Naive thymus-derived CD4-positive, alpha-beta T cell (primary cell): ENCODE data around the gene FBXW7. TPM values are rescaled to one million over a fixed set of nuclear protein-coding genes. Genes with fewer than 3 reads are reported as not detected.

ENCODE experiments used
- ATAC-seq: fragments of 150-1000 bp; cut with Tn5 transposase; 2 replicates; pipeline ENCODE4 v1.10.0; 2021; ENCODE audit warnings: mild to moderate bottlenecking, moderate library complexity
- CTCF ChIA-PET: fragments of 350-600 bp; sonication (Branson Sonifier 250); formaldehyde crosslinking; loops from one replicate; lab custom pipeline; 2021; ENCODE audit warnings: antibody characterized with exemption; lab: Charles Lee
- POLR2A ChIA-PET: fragments of 350-600 bp; sonication (Branson Sonifier 250); formaldehyde crosslinking; loops from one replicate; lab custom pipeline; 2021; ENCODE audit warnings: antibody characterized with exemption, inconsistent platforms; lab: Charles Lee
- DNase-seq, 9 donors: peaks; one replicate each; pipeline versions ENCODE4 v3.0.0 to v3.0.0-alpha.2; 2020 to 2022; ENCODE audit warnings: mixed read lengths in 1 of 9
- H3K27ac ChIP-seq: one replicate; pipeline ENCODE4 v1.7.0; 2013; ENCODE audit warnings: mild to moderate bottlenecking, low read depth, low read length, moderate library complexity
- H3K27me3 ChIP-seq, 2 donors: one replicate each; pipeline ENCODE4 v1.7.0; 2013; ENCODE audit warnings: low read length in 2 of 2, mild to moderate bottlenecking in 2 of 2, moderate library complexity in 2 of 2; ENCODE audit not compliant: control insufficient read depth in 2 of 2, insufficient read depth in 2 of 2
- H3K36me3 ChIP-seq, 3 experiments: 1 replicate in 2 of 3; 2 replicates in 1 of 3; pipeline ENCODE4 v1.7.0; 2013; ENCODE audit warnings: low read length in 3 of 3, mild to moderate bottlenecking in 3 of 3, moderate library complexity in 1 of 3; ENCODE audit not compliant: insufficient read depth in 3 of 3, control insufficient read depth in 2 of 3
- H3K4me1 ChIP-seq, 2 donors: one replicate each; pipeline ENCODE4 v1.7.0; 2013; ENCODE audit warnings: low read length in 2 of 2, mild to moderate bottlenecking in 2 of 2, moderate library complexity in 1 of 2; ENCODE audit not compliant: control insufficient read depth in 2 of 2, insufficient read depth in 2 of 2
- H3K4me3 ChIP-seq: 2 replicates; pipeline ENCODE4 v1.7.0; 2013; ENCODE audit warnings: mild to moderate bottlenecking, low read length
- H3K9me3 ChIP-seq, 3 experiments: 1 replicate in 2 of 3; 2 replicates in 1 of 3; pipeline ENCODE4 v1.7.0; 2013; ENCODE audit warnings: low read length in 3 of 3; ENCODE audit not compliant: control insufficient read depth in 2 of 3
- H3K27ac Mint-ChIP-seq, 9 donors: one replicate each; pipeline ENCODE4 v1.8.0; 2020 to 2022; ENCODE audit warnings: mixed read lengths in 9 of 9, mild to moderate bottlenecking in 8 of 9, moderate library complexity in 5 of 9, inconsistent platforms in 2 of 9
- H3K27me3 Mint-ChIP-seq, 5 donors: one replicate each; pipeline ENCODE4 v1.8.0; 2021 to 2022; ENCODE audit warnings: mixed read lengths in 5 of 5, mild to moderate bottlenecking in 1 of 5
- H3K36me3 Mint-ChIP-seq, 5 donors: one replicate each; pipeline ENCODE4 v1.8.0; 2020 to 2022; ENCODE audit warnings: mixed read lengths in 5 of 5, mild to moderate bottlenecking in 3 of 5, inconsistent platforms in 1 of 5
- H3K4me1 Mint-ChIP-seq, 7 donors: one replicate each; pipeline ENCODE4 v1.8.0; 2020 to 2022; ENCODE audit warnings: mixed read lengths in 7 of 7, mild to moderate bottlenecking in 3 of 7, inconsistent platforms in 1 of 7
- H3K4me3 Mint-ChIP-seq, 10 donors: one replicate each; pipeline ENCODE4 v1.8.0; 2020 to 2022; ENCODE audit warnings: mild to moderate bottlenecking in 10 of 10, mixed read lengths in 10 of 10, moderate library complexity in 6 of 10, inconsistent platforms in 2 of 10
- H3K9me3 Mint-ChIP-seq, 11 donors: one replicate each; pipeline ENCODE4 v1.8.0; 2020 to 2022; ENCODE audit warnings: mixed read lengths in 11 of 11, mild to moderate bottlenecking in 4 of 11, inconsistent platforms in 1 of 11, moderate library complexity in 1 of 11
- intact Hi-C, 2 donors: fragments of 100-400 bp; cut with micrococcal nuclease; formaldehyde crosslinking; loops; one replicate each; pipeline ENCODE4 v1.15.1; 2023
- polyA plus RNA-seq, 2 donors: library from polyadenylated mRNA; unstranded; fragments of 300-500 nt; fragmentation: Illumina TruSeq; gene quantifications; one replicate each; pipeline ENCODE4 v1.2.3, GENCODE V29; 2021
- total RNA-seq, 6 experiments: library from RNA in 5 of 6; stranded (reverse) in 5 of 6; gene quantifications; 1 replicate in 5 of 6; 2 replicates in 1 of 6; pipeline ENCODE4 v1.2.3 and lab custom pipeline; 2021 to 2026

FBXW7 gene, protein sequence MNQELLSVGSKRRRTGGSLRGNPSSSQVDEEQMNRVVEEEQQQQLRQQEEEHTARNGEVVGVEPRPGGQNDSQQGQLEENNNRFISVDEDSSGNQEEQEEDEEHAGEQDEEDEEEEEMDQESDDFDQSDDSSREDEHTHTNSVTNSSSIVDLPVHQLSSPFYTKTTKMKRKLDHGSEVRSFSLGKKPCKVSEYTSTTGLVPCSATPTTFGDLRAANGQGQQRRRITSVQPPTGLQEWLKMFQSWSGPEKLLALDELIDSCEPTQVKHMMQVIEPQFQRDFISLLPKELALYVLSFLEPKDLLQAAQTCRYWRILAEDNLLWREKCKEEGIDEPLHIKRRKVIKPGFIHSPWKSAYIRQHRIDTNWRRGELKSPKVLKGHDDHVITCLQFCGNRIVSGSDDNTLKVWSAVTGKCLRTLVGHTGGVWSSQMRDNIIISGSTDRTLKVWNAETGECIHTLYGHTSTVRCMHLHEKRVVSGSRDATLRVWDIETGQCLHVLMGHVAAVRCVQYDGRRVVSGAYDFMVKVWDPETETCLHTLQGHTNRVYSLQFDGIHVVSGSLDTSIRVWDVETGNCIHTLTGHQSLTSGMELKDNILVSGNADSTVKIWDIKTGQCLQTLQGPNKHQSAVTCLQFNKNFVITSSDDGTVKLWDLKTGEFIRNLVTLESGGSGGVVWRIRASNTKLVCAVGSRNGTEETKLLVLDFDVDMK
- total RNA-seq (100 to 1,000 TPM in 4 of 5 experiments, 10 to 100 TPM in 1; 57.5 to 139 (median 116) TPM), polyA plus RNA-seq (10 to 100 TPM; 40.4 to 50.5 TPM), total RNA-seq (lab: John Stamatoyannopoulos, UW) (168 reads per million, percentile 91 among the genes with 10 or more reads in this experiment)

DNA sequence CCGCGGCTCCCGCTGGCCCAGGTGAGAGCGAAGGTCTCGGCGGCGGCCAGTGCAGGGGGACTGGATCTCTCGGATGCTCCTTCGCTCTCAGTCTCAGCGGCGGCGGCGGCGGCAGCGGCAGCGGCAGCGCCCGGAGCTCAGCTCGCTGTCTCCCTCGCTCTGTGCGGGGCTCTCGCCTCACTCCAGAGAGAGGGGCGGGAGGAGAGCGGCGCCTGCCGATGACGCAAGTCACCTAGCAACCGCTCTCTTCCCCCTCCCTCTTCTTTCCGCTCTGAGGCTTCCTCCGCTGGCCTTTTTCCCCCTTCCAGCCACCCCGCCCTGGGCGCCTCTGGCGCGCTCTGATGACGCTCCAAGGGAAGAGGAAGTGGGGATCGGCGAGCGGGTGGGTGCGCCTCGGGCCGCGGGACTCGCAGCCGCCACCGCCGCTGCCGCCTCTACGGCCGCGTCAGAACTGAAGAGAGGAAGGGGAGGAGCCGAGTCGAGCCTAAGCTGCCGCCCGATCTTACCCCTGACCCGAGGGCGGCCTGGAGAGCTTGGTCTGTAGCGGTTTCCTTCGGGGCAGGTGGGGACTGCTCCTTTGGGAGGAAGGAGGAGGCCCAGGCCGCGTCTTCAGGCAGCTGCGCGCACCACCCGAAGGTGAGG is at the start of gene FBXW7:
TSS of gene FBXW7 (minus strand) at position 190 of the 642 bp plus-strand sequence. CDS start 124,289 bp downstream, outside the sequence.
- CTCF ChIA-PET: interaction anchor here (0.9 to 3.0 kb wide), 3 partner anchors 9 to 34 kb away, joined by 3 to 20 read pairs (median 7); no protein-coding TSS in a partner anchor
- Histone ChIP-seq H3K27ac (peak within 1 kb of the TSS; percentile 90), H3K9me3 (no peaks in the 10 kb centered on the region), H3K4me3 (peak within 1 kb of the TSS; percentile 87), H3K4me1 (peaks cover 29 to 53% of the 10 kb centered on the region in 2 donors), H3K36me3 (peaks cover 0 to 20% (median 0%) of the 10 kb centered on the region in 3 experiments), H3K27me3 (no peaks in the 10 kb centered on the region)
- POLR2A ChIA-PET: interaction anchor here (0.5 to 6.6 kb wide), 29 partner anchors 8 to 1436 kb away, joined by 3 to 76 read pairs (median 3); partner anchors contain the start of genes TIGD4 and TMEM154
- ATAC-seq (peak; percentile 91), DNase-seq (peak; percentile 98 to 100 (median 100))
- Mint-ChIP-seq H3K27ac (peak within 1 kb of the TSS; percentile 93 to 99 (median 97)), H3K4me1 (peaks cover 43 to 80% (median 65%) of the 10 kb centered on the region in 7 donors), H3K9me3 (peaks cover 0 to 3% (median 0%) of the 10 kb centered on the region in 11 donors), H3K36me3 (peaks cover 0 to 29% (median 12%) of the 10 kb centered on the region in 5 donors), H3K4me3 (peak within 1 kb of the TSS; percentile 90 to 99 (median 97)), H3K27me3 (no peaks in the 10 kb centered on the region)
- intact Hi-C loops: loop anchor here (1.0 to 10.0 kb wide), 24 partner anchors 8 to 1521 kb away; partner anchors contain the start of genes ARFIP1 (in 2 of the 2), GATB (in 2 of the 2), RPS3A (in 2 of the 2) and TIGD4 (in 2 of the 2)

DNA sequence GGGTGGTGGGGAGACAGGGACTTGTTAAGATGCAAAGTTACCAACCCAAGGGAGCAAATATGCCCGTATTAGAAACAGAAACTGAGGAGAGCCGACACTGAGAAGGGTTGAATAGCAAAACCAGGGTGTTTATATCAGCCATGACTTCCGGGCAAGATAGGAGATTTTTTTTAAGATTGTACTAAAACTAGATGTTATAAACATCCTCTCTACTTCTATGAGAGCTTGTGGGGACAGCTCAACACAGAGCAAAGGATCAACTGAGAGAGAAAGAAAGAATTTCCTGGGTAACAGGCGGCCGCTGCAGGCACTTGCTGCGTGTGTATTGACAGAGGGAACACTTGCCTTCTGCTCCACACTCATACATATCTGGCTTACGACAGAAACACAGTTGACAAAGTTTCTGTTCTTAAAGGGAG is 49.1 kb upstream of the FBXW7 start:
- intact Hi-C loops: loop anchor here in 1 of 2 donors (2.0 kb wide), 1 partner anchor 48 kb away; the partner anchor contains the start of gene FBXW7
- peak overlapping the region; percentile 14 for H3K4me3 ChIP-seq

GRCh38 chr4:152581536-152582160 is 45.8 kb upstream of the FBXW7 start:
- Mint-ChIP-seq H3K27ac (no peak overlapping the region), H3K4me1 (peaks cover 3 to 15% (median 8%) of the 10 kb centered on the region in 7 donors), H3K4me3 (no peak overlapping the region), H3K9me3 (peaks cover 0 to 9% (median 4%) of the 10 kb centered on the region in 11 donors), H3K27me3 (peaks cover 0 to 14% (median 4%) of the 10 kb centered on the region in 5 donors), H3K36me3 (peaks cover 0 to 5% (median 3%) of the 10 kb centered on the region in 5 donors)
- Histone ChIP-seq H3K27me3 (no peaks in the 10 kb centered on the region), H3K27ac (no peak overlapping the region), H3K4me1 (peaks cover 7 to 11% of the 10 kb centered on the region in 2 donors), H3K9me3 (no peaks in the 10 kb centered on the region), H3K36me3 (no peaks in the 10 kb centered on the region), H3K4me3 (no peak overlapping the region)
- CTCF ChIA-PET: no interaction called here
- POLR2A ChIA-PET: no interaction called here
- DNase-seq: no peak
- no peak for ATAC-seq
- intact Hi-C loops: no loop called here

More for the DNA sequence above, 49.1 kb upstream of the FBXW7 start:
- H3K36me3 Mint-ChIP-seq: peaks cover 0 to 10% (median 5%) of the 10 kb centered on the region in 5 donors
- Histone ChIP-seq H3K9me3 (no peaks in the 10 kb centered on the region), H3K36me3 (no peaks in the 10 kb centered on the region), H3K27ac (peak overlapping the region; percentile 58), H3K4me1 (peaks cover 7 to 11% of the 10 kb centered on the region in 2 donors), H3K27me3 (peaks cover 0 to 2% of the 10 kb centered on the region in 2 donors)
- H3K9me3 Mint-ChIP-seq: peaks cover 0 to 14% (median 6%) of the 10 kb centered on the region in 11 donors
- DNase-seq (peak in 5 of 9 donors; percentile 7 to 23 (median 14)), ATAC-seq (peak; percentile 54)
- H3K4me1 Mint-ChIP-seq: peaks cover 3 to 17% (median 9%) of the 10 kb centered on the region in 7 donors
- H3K27ac Mint-ChIP-seq: peak overlapping the region; percentile 72 to 95 (median 79)
- ChIA-PET CTCF (no interaction called here), POLR2A (interaction anchor here (1.3 to 2.6 kb wide), 2 partner anchors 31 to 48 kb away, joined by 4 to 20 read pairs; partner anchors contain the start of gene FBXW7)
- peak overlapping the region; percentile 42 to 78 (median 68) for H3K4me3 Mint-ChIP-seq
- H3K27me3 Mint-ChIP-seq: peaks cover 0 to 17% (median 5%) of the 10 kb centered on the region in 5 donors

GRCh38 chr4:152579916-152580315 is 44.0 kb upstream of the FBXW7 start:
- intact Hi-C loops: no loop called here
- peak overlapping the region in 1 of 9 donors; percentile 47 for H3K27ac Mint-ChIP-seq
- H3K27ac ChIP-seq: no peak overlapping the region
- H3K4me1 ChIP-seq: peaks cover 0 to 3% of the 10 kb centered on the region in 2 donors
- DNase-seq: no peak
- H3K9me3 ChIP-seq: no peaks in the 10 kb centered on the region
- CTCF ChIA-PET: interaction anchor here (0.6 to 1.1 kb wide), 2 partner anchors 79 to 1488 kb away, joined by 3 read pairs; no protein-coding TSS in a partner anchor
- H3K27me3 Mint-ChIP-seq: peaks cover 0 to 21% (median 0%) of the 10 kb centered on the region in 5 donors
- no peak overlapping the region for H3K4me3 Mint-ChIP-seq
- H3K36me3 ChIP-seq: no peaks in the 10 kb centered on the region
- no peak for ATAC-seq
- peaks cover 0 to 5% (median 0%) of the 10 kb centered on the region in 11 donors for H3K9me3 Mint-ChIP-seq
- peaks cover 0 to 4% (median 0%) of the 10 kb centered on the region in 7 donors for H3K4me1 Mint-ChIP-seq
- H3K27me3 ChIP-seq: no peaks in the 10 kb centered on the region
- no peak overlapping the region for H3K4me3 ChIP-seq
- POLR2A ChIA-PET: no interaction called here
- H3K36me3 Mint-ChIP-seq: no peaks in the 10 kb centered on the region

- ChIA-PET CTCF (interaction anchor here (0.6 to 1.1 kb wide), 2 partner anchors 53 to 78 kb away, joined by 3 read pairs; no protein-coding TSS in a partner anchor), POLR2A (interaction anchor here (1.9 kb wide), 1 partner anchor 42 kb away, joined by 6 read pairs; no protein-coding TSS in a partner anchor)
- Histone ChIP-seq H3K27me3 (no peaks in the 10 kb centered on the region), H3K9me3 (no peaks in the 10 kb centered on the region), H3K4me1 (no peaks in the 10 kb centered on the region), H3K27ac (no peak overlapping the region), H3K4me3 (no peak overlapping the region), H3K36me3 (no peaks in the 10 kb centered on the region)
- ATAC-seq (no peak), DNase-seq (no peak)
- Mint-ChIP-seq H3K4me3 (no peak overlapping the region), H3K27ac (no peak overlapping the region), H3K9me3 (peaks cover 0 to 5% (median 0%) of the 10 kb centered on the region in 11 donors), H3K4me1 (peaks cover 0 to 4% (median 0%) of the 10 kb centered on the region in 7 donors), H3K36me3 (no peaks in the 10 kb centered on the region), H3K27me3 (peaks cover 0 to 27% (median 0%) of the 10 kb centered on the region in 5 donors)
- intact Hi-C loops: no loop called here
Observed at GRCh38 chr4:152579107-152579764, 43.3 kb upstream of the FBXW7 start.
